ENCODE measurements around the gene PABPC1L.

DNA sequence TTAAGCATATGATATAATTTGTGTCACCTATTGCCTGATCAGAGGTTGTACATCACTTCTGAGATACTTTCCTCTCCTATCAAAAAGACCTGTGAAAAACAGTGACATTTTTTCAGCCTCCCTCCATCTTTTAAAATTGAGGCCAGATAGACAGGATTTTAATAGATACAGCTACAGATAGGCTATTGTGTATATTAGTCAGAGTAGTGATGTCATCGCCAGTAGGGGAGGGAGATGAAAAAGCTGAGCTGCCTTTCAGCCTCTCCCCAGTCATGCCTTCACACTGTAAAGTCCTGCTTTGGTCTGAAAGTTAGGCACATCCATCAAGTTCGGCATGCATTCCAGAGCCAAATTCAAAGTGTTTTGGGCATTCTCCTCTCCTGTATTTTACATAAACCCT is 7.9 kb upstream of the PABPC1L start:
- no peak for TF ChIP-seq CTCF (IDR thresholded peaks at IDR 0.05)
- no peak for TF ChIP-seq POLR2A (IDR thresholded peaks at IDR 0.05)
- TF ChIP-seq EP300 (IDR thresholded peaks at IDR 0.05): no peak
- no peak for TF ChIP-seq POLR2AphosphoS5 (IDR thresholded peaks at IDR 0.05)
